KG1 (cell line): ENCODE data around the gene ZNF345.

Source experiments
- DNase-seq: peaks from one replicate; lab custom pipeline; 2025; lab: John Stamatoyannopoulos, UW

Gene ZNF345

DNA sequence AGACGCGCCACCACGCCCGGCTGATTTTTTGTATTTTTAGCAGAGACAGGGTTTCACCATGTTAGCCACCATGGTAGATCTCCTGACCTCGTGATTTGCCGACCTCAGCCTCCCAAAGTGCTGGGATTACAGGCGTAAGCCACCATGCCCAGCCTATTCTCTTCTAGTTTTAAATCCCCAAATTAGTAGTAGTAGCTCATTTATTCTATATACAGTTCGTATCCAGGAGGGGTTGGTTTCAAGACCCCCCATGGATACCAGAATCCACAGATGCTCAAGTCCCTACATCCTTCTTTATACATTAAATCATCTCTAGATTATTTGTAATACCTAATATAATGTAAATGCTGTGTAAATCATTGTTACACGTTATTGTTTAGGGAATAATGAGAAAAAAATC lies 67.4 kb downstream of the ZNF345 start:
- no peak for DNase-seq
